Stimulated activated CD4-positive, alpha-beta T cell treated with anti-CD3 and anti-CD28 coated beads, Interleukin-1b, Interleukin-23, amount 100 ng/mL, for 4 hours (primary cell): ENCODE measurements around the gene COL23A1.
A peak's percentile ranks its signal among the peaks of the same experiment; 100 is the strongest.
"Not testable (repeated sequence)": the region's sequence is repeated elsewhere in the genome, so short reads cannot be mapped to it uniquely, and the experiment has no call there.

Experiments
- DNase-seq, 2 donors: peaks; one replicate each; pipeline ENCODE4 v3.0.0-alpha.2; 2020; ENCODE audit warnings: low read depth in 2 of 2

Gene COL23A1

DNA sequence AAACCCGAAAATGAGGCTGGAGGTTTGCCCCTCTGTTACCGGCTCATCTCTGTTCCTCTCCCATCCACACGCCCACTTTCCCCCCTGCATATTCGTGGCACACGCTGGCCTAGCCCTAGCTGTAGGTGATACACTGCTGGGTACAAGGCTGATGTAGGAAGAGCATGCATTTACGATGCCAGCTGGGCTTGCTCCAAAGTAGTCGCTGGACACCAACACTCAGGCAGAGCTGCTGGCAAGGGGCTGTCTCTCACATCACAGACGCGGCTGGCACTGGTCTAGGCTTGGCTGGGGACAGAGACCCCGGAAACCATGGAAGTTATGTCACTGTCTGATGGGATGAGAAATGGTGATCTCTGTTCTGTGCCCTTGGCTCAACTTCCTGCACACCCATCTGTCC lies 347.8 kb downstream of the COL23A1 start:
- DNase-seq = no peak

DNA sequence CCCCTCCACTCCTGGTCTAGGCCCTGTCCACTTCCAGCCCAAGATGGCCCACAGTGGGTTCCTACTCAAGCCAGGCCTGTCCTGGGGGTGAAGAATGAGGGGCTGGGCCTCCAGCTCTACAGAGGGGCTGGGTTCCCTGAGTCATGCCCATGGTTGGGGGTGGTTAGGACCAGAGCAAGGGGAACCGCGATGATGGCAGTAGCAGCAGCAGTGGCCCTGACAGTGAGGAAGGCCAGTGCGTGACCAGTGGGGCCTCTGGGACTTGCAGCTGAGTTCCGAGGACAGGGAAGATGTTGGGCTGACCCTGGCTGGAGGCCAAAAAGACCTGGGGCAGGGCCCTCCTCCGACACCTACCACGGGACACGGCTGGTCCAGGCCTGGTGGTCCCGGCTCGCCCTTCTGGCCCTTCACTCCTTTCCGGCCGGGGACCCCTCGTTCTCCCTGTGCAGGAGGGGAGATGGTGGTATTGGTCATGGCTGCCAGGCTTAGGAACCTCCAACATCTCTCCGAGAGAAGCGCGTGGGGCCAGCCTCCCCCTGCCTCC lies 348.4 kb downstream of the COL23A1 start:
- no peak for DNase-seq

GRCh38 chr5:178241231-178241663 lies 348.9 kb downstream of the COL23A1 start:
- no peak for DNase-seq

DNA sequence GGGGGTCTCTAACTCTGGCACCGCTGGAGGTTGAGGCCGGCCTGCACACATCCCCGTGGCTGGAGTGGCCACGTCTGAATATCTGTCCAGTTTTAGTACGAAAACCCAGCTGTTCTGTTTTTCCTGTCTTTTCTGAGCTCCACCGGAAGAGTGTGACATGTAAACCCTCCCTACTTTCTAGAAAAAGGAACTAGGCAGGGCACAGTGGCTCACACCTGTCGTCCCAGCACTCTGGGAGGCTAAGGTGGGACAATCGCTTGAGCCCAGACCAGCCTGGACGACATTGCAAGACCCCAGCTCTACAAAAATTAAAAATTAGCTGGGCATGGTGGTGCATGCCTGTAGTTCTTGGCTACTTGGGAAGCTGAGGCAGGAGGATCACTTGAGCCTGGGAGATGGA lies 349.4 kb downstream of the COL23A1 start:
- no peak for DNase-seq

DNA sequence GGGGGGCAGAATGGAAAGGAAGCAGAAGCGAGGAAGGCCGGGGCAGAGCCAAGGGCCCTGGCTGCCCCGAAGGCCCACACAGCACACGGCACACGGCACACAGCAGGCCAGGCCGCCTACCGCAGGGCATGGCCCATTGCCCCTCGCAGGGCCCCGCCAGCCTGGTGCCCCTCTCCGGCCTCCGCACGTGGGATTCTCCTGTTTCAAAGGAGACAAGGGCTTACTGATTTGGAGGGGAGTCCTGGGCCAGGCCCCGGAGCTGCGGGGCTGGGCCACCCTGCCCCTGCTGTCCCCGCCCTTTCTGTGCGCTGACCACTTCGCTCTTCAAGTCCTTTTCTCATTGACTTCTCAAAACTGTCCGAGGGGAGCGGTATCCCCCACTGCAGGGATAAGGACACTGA lies 349.9 kb downstream of the COL23A1 start:
- DNase-seq = no peak

GRCh38 chr5:178239626-178240301 lies 350.4 kb downstream of the COL23A1 start:
- not testable (repeated sequence) for DNase-seq

- DNase-seq = no peak
These were observed 351.2 kb downstream of the COL23A1 start for GRCh38 chr5:178238711-178239592.

- no peak for DNase-seq
These were observed 351.9 kb downstream of the COL23A1 start for GRCh38 chr5:178238313-178238635.

DNA sequence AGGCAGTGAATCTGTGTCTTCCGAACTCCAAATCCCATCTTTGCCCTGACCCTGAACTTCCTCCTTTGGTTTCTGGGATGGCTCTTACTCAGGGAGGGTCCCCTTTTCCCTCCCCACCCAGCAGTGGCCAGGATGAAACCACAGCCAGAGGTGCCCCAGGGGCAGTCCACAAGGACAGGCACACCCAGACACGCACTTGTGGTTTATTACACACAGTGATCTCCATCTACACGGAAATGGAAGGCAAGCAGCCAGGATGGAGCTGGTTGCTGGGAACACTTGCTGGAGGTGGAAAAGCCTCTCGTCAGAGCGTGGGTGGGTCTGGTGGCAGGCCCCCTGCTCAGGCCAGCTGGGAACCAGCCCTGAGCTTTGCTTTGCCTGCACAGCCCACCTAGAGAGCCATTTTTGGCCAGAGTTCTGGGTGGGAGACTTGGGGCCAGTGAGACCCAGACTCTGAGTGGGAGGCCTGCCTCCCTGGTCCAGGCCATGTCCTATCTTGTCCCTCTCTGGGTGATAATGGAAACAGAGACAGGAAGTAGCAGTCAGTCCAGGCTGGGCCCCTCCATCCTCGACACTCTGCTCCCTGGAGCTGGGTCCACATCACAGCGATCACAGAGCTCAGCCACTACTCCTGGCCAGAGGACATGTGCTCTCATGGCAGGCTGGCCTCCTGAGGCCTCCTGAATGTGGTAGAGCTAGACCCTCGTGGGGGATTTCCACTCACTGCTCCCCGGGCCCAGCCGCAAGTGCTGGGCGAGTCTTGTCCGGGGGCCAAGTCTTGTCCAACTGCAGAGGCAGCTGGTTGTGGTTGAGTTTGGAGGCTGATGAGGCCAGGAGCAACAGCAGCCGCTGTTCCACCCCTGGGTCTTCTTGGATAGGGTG lies 352.5 kb downstream of the COL23A1 start:
- DNase-seq = no peak

DNA sequence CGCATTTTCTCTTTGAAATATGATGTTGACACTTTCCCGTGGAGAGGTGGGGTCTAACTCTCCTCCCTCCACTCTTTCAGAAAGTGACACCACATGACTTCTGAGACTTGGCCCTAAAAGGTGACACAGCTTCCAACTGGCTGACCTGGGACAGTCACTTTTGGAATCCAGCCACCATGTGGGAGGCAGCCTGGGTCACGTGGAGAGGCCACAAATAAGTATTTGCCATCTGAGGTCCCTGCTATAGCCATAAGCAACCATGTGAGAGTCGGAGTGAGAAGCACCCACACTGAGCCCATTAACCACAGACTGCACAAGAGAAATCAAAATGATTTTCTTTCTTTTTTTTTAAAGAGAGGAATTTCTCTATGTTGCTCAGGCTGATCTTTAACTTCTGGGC lies 353.5 kb downstream of the COL23A1 start:
- DNase-seq = no peak

- no peak for DNase-seq
These were observed 354.1 kb downstream of the COL23A1 start for GRCh38 chr5:178236126-178236525.

DNA sequence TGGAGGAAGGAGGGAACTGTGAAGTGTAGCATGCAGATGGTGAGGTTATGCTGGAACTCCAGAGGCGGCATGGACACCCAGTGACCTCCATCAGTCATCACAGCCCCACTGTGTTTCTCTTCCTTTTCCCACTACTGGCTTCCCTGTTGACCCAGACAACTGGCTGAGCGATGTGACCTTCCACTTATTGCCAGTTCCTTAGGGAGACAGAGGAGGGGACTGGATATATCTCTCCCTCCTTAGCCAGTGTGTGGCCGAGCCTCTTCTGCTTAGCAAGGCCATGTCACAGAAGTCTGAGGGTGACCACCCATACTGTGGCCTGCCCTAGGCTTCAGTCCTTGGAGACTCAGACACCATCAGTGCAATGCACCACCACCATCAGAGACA lies 354.6 kb downstream of the COL23A1 start:
- no peak for DNase-seq

- peak; percentile 66 to 69 for DNase-seq
These were observed 355.2 kb downstream of the COL23A1 start for GRCh38 chr5:178234750-178235587.

- no peak for DNase-seq
These were observed 356.0 kb downstream of the COL23A1 start for GRCh38 chr5:178234121-178234749.

DNA sequence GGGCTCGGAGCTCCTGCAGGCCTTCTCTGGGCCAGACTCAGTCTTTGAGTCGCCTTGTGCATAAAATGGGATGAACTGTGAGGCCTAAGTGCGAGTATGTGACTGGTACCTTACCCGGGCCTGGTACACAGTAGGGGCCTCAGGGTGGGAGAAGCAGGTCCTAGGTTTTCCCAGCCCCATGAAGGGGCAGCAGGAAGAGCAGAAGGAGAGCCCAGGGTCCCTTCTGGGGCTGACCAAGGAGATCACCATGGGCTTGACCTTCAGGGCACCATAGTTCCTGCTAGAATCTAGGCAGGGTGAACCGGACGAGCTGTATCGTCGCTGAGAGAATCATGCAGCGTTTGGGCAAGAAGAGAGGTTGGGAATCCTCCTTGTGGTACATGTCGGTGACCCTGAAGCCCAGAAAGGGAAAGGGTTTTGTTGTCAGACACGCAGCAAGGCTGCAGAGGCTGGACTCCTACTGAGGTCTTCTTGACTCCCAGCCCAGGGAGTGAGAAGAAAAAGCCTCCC lies 357.2 kb downstream of the COL23A1 start:
- DNase-seq = no peak

- peak; percentile 46 to 68 for DNase-seq
These were observed 357.9 kb downstream of the COL23A1 start, which contains the start of gene PHYKPL for GRCh38 chr5:178232124-178232919. TSS of gene PHYKPL (minus strand) at chr5:178232802. CDS start at chr5:178232550, 252 bp downstream.

- no peak for DNase-seq
These were observed 358.6 kb downstream of the COL23A1 start for GRCh38 chr5:178231539-178232123.

GRCh38 chr5:178230879-178231538 lies 359.2 kb downstream of the COL23A1 start:
- DNase-seq = no peak
